ENCODE results near the gene EPHA6.
A peak's percentile ranks its signal among the peaks of the same experiment; 100 is the strongest.

EPHA6 gene

GRCh38 chr3:97720417-97720816, 906.0 kb downstream of the EPHA6 start:
- no peak for DNase-seq

DNA sequence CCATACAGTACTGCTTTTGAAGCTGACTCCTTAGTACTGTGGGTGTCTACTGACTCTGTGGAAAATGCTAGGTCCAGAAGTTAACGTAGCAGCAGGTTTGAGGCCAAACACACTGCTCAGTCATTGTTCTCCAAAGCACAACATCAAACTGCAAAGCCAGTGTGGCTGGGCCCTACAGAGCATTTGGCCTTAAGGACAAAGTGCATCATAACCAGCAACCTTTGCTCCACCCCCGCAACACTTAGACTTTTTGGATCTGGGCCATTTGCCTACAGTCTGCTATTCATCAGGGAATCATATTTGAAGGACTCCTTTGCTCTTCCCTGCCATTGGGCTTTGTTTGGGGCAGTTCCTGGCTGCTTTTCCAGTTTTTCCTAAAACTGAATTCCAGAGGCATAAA, 907.1 kb downstream of the EPHA6 start:
- DNase-seq = no peak

- no peak for DNase-seq
Observed at GRCh38 chr3:97736928-97737327, 922.5 kb downstream of the EPHA6 start.

GRCh38 chr3:97738761-97739160, 924.4 kb downstream of the EPHA6 start:
- DNase-seq = no peak

GRCh38 chr3:97742036-97742435, 927.6 kb downstream of the EPHA6 start:
- DNase-seq = no peak

DNA sequence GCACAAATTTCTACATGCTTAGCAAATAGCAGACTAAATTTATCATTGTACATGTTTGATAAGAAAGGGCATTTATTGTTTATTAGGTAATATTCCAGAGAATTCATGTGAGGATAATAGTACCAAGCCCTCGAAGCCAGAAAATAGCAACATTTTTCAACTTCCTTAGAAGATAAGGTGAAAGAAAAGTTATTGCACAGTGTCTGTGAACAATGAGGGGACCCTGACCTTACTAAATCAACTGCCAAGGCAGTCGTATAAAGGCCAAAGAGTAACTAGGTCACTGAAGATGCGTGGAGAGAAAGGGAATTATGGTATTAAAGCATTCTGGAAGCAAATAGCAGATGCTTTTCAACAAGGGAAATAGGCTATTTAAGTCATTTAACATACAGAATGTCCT, 929.9 kb downstream of the EPHA6 start:
- no peak for DNase-seq

DNA sequence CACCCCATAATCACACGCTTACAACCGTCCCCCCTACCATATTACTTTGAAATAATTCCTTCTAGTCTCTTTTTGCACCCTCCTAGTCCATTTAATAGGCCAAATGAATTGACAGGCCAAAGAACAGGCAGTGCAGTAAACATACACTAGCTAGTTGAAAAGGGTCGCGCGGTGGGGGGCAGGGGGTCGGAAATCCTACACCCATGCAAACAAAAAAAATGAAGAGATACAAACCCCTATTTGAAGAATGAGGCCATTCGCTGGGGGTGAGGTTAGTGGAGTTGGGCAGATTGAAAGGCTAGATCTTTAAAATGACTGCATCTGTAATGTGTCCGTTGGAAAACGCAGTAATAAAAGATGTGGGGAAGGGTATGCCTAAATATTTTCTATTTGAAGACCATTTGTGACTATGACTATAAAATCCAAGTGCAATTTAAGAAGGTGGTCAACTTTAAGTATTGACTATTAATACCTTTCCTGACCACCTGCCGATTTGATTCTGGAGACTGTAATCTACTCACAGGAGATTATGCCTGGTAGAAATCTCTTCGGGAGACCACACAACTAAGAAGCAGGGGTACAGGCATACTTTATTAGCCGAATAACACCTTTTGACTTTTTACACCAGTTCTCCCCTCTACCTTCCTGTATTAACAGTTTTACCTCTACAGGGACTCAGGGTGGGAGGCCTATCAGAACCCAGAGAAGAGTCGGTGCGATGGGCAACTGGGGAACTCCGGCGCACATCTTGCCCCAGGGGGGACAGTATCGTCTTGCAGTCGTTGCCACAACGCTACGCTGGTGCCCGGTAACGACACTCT, 949.4 kb downstream of the EPHA6 start:
- DNase-seq = no peak

DNA sequence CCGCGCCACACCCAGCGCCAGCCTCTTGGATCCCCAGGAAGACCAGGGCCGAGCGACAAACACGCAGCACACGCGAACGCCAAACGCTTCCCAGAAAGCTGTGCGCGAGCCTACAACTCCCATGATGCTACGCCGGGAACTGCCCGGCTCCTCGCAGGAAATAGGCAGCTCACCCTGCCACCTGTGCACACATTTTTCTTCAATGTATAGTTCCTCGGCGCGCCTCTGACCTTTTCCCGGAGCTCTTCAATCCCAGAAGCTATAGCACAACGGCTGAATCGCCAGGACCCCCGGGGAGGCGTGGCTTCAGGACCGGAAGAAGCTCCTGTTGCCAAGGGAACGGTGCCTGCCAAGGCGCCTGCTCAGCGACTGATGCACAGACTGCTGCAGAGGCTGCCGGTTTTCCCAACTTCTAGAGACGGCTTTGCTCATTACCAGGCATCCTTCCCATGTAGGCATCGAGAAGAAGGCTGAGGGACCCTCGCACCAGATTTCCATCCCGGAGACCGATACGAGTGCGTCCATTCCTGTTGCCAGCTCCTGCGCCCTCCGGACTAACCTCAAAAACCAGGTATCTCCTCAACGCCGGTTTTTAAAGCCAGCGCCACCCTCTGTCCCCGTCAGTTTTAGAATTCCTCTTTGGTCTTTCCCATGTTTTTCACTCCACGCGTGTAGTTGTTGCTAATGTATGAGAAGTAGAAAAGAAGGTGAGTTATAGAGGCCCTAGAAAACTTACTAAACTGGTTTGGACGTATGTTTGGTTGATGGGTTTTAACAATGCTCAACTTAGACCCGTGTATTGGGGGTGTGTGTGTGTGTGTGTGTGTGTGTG, 950.2 kb downstream of the EPHA6 start, which contains the start of gene ARL6:
Gene ARL6 (plus strand): TSS at position 352 of the 832 bp plus-strand sequence. CDS start 3,350 bp downstream, outside the sequence.
- DNase-seq = peak; percentile 38

GRCh38 chr3:97765336-97765735, 950.9 kb downstream of the EPHA6 start:
- DNase-seq = no peak

DNA sequence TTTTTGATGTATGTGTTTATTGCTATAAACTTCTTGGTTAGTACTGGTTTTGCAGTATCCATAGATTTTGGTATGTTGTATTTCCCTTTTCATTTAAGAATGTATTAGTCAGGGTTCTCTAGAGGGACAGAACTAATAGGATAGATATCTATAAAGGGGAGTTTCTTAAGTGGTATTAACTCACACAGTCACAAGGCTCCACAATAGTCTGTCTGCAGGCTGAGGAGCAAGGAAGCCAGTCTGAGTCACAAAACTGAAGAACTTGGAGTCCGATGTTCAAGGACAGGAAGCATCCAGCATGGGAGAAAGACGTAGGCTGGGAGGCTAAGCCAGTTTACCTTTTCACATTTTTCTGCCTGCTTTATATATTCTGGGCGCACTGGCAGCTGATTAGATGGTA, 958.5 kb downstream of the EPHA6 start:
- no peak for DNase-seq

- DNase-seq = no peak
Observed at GRCh38 chr3:97778152-97778551, 963.8 kb downstream of the EPHA6 start.

- no peak for DNase-seq
Observed at GRCh38 chr3:97793420-97794019, 979.1 kb downstream of the EPHA6 start.

- no peak for DNase-seq
Observed at GRCh38 chr3:97795951-97796350, 981.6 kb downstream of the EPHA6 start.
